ENCODE measurements around the gene ANKRD13A.

The ANKRD13A gene

GRCh38 chr12:110042264-110042663 lies 43.0 kb downstream of the ANKRD13A start:
- TF ChIP-seq, protein P1, sequence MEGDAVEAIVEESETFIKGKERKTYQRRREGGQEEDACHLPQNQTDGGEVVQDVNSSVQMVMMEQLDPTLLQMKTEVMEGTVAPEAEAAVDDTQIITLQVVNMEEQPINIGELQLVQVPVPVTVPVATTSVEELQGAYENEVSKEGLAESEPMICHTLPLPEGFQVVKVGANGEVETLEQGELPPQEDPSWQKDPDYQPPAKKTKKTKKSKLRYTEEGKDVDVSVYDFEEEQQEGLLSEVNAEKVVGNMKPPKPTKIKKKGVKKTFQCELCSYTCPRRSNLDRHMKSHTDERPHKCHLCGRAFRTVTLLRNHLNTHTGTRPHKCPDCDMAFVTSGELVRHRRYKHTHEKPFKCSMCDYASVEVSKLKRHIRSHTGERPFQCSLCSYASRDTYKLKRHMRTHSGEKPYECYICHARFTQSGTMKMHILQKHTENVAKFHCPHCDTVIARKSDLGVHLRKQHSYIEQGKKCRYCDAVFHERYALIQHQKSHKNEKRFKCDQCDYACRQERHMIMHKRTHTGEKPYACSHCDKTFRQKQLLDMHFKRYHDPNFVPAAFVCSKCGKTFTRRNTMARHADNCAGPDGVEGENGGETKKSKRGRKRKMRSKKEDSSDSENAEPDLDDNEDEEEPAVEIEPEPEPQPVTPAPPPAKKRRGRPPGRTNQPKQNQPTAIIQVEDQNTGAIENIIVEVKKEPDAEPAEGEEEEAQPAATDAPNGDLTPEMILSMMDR (IDR thresholded peaks at IDR 0.05): no peak

DNA sequence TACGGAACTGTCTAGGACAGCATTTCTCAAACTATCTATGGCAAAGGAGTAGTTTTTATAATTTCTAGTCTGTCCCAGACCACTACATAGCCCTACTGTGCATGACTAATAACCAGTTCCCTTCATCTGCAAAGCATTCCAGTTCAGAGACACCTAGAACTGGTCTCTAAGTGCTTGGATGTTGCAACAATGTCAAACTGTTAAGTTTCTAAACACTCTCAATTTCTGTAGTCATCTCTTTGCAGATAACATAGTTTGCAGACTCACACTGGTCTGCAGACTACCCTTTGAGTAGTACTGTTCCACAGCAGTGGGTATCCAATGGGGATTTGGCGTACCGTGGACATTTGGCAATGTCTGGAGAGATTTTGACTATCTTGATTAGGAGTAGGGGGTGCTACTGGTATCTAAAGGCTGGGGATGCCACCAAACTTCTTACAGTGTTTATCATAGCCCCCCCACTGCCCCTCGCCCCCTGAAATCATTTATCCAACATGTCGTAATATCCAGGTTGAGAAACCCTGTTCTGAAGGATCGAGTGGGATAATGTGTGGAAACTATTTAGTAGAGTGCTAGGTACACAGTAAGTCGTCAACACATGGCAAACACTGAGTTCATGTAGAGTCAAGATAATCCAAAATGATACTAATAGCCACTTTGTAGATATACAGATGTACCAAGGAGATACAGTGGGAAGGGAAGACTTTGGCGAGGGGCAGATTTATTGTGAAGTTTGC lies 47.4 kb downstream of the ANKRD13A start:
- TF ChIP-seq, protein P1 (IDR thresholded peaks at IDR 0.05): no peak

GRCh38 chr12:110047297-110047940 lies 48.2 kb downstream of the ANKRD13A start:
- TF ChIP-seq, protein P1 (IDR thresholded peaks at IDR 0.05): no peak

- TF ChIP-seq, protein P1 (IDR thresholded peaks at IDR 0.05): no peak
Measured at GRCh38 chr12:110048242-110049027, 49.2 kb downstream of the ANKRD13A start, which contains the start of gene C12orf76. Gene C12orf76 (minus strand): TSS chr12:110048522. CDS start chr12:110048495, 27 bp downstream.

GRCh38 chr12:110050927-110051326 lies 51.7 kb downstream of the ANKRD13A start:
- TF ChIP-seq, protein P1 (IDR thresholded peaks at IDR 0.05): no peak

DNA sequence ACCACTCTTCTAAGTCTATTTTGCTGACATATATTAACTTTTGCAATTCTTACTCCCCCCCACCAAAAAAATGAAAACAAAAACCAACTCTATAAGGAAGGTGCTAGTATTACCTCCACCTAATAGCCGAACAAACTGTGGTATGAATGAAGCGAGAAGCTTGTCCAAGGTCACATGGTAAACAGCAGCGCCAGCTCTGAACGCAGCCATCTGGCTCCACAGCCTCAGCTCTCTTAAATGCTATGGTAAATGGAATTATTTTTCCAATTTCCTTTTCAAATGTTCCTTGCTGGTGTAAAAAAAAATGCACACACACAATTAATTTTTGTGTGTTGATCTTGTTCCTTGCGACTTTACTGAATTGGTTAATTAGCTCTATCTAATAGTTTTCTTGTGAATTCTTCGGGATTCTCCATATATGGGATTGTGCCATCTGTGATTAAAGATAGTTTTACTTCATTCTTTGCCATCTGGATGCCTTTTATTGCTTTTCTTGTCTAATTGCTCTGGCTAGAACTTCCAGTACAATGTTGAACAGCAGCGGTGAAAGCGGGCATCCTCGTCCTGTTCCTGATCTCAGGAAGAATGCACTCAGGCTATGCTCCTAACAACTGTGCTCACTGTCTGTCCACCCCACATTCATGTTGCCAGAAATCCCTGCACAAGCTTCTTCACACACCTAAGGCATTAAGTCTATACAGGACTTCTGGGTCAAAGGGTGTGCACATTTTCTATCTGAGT lies 59.8 kb downstream of the ANKRD13A start:
- TF ChIP-seq, protein P1 (IDR thresholded peaks at IDR 0.05): no peak

DNA sequence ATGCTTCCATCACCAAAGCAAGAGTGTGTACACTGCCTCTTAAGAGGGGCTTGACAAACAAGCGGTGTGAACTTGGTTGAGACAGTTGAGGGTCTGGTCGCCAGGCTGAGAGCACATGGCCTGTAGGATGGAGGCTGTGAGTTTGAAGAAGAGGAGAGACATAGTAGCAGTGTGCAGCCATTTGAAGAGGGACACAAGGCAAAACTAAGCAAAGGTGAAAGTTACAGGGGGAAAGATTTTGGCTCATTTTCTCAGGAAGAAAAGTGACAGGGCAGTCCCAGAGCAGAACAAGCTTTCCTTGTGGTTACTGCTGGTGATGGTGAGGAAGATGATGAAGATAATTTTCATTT lies 60.4 kb downstream of the ANKRD13A start:
- TF ChIP-seq, protein P1 (IDR thresholded peaks at IDR 0.05): no peak

Measured in LNCAP (cell line).